MM.1S (cell line): Measurements from ENCODE around the gene ID2.

ENCODE experiments used
- DNase-seq: peaks from one replicate; pipeline ENCODE4 v3.0.0-alpha.2; 2015
- H2AFZ ChIP-seq: fragments of 300-600 bp; sonication (generic); 2 replicates; pipeline ENCODE4 v1.6.0; 2016; ENCODE audit warnings: antibody characterized with exemption, low read length
- H3F3A ChIP-seq: fragments of 300-600 bp; sonication (generic); 2 replicates; pipeline ENCODE4 v1.6.1; 2016; ENCODE audit warnings: mild to moderate bottlenecking, antibody characterized with exemption, low read length, moderate library complexity, mixed read lengths; ENCODE audit not compliant: insufficient read depth
- H3K27ac ChIP-seq: fragments of 300-600 bp; sonication (generic); 2 replicates; pipeline ENCODE4 v1.5.1; 2016; ENCODE audit warnings: mild to moderate bottlenecking, low read length
- H3K27me3 ChIP-seq: fragments of 300-600 bp; sonication (generic); replicated peaks from 2 replicates; pipeline ENCODE4 v1.6.0; 2016; ENCODE audit warnings: low read length; ENCODE audit not compliant: insufficient read depth
- H3K36me3 ChIP-seq: fragments of 300-600 bp; sonication (generic); replicated peaks from 2 replicates; pipeline ENCODE4 v1.6.1; 2016; ENCODE audit warnings: mild to moderate bottlenecking, low read length, mixed read lengths; ENCODE audit not compliant: insufficient read depth
- H3K4me1 ChIP-seq: fragments of 300-600 bp; sonication (generic); 2 replicates; pipeline ENCODE4 v1.6.1; 2016; ENCODE audit warnings: low read length, mixed read lengths
- H3K4me2 ChIP-seq: fragments of 300-600 bp; sonication (generic); 2 replicates; pipeline ENCODE4 v1.6.0; 2016; ENCODE audit warnings: low read depth, low read length
- H3K4me3 ChIP-seq: fragments of 300-600 bp; sonication (generic); 2 replicates; pipeline ENCODE4 v1.5.1; 2016; ENCODE audit warnings: low read length, mixed read lengths
- H3K79me2 ChIP-seq: fragments of 300-600 bp; sonication (generic); 2 replicates; pipeline ENCODE4 v1.6.1; 2016; ENCODE audit warnings: mixed run types, low read length, mixed read lengths
- H3K9ac ChIP-seq: fragments of 300-600 bp; sonication (generic); 2 replicates; pipeline ENCODE4 v1.6.1; 2016; ENCODE audit warnings: low read length, mixed read lengths
- H3K9me2 ChIP-seq: fragments of 300-600 bp; sonication (generic); replicated peaks from 2 replicates; pipeline ENCODE4 v1.6.1; 2016; ENCODE audit warnings: mild to moderate bottlenecking, low read length, mixed read lengths; ENCODE audit not compliant: insufficient read depth
- H3K9me3 ChIP-seq: fragments of 300-600 bp; sonication (generic); replicated peaks from 2 replicates; pipeline ENCODE4 v1.6.1; 2016; ENCODE audit warnings: mild to moderate bottlenecking, low read length, mixed read lengths; ENCODE audit not compliant: insufficient read depth
- H4K20me1 ChIP-seq: fragments of 300-600 bp; sonication (generic); 2 replicates; pipeline ENCODE4 v1.6.1; 2016; ENCODE audit warnings: mild to moderate bottlenecking, low read length, moderate library complexity, mixed read lengths; ENCODE audit not compliant: insufficient read depth
- EZH2 ChIP-seq: fragments of 300-600 bp; sonication (generic); optimal IDR thresholded peaks from 2 replicates; pipeline ENCODE3; 2017; ENCODE audit warnings: low read depth, mild to moderate bottlenecking, antibody characterized with exemption, low read length, mixed read lengths
- EZH2phosphoT487 ChIP-seq: fragments of 300-600 bp; sonication (generic); IDR thresholded peaks from 2 replicates; pipeline ENCODE4 v1.6.1; 2018; ENCODE audit warnings: antibody characterized with exemption, low read length
- TF ChIP-seq, protein P1 (sequence below): fragments of 300-600 bp; sonication (generic); IDR thresholded peaks from 2 replicates; pipeline ENCODE4 v1.5.1; 2016; ENCODE audit warnings: antibody characterized with exemption, low read length, mixed read lengths

The ID2 gene

DNA sequence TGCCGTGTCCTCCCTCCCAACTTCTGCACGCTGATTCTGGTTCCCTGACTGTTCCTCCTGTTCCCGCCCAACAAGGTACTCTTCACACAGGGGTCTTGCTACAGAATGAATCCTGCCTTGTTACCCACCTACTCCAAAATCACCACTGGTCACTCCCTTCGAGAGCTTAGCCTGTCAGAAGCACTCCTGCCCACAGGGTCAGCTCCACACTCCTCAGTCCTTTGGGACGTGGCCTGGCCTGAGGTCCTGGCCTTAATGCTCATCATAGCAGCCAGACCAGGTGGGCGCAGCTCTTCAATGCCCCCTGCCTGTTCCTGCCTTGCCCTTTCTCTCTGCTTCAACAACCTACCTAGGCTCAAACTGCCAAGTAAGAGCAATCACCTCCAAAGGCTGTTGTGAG, 27.8 kb upstream of the ID2 start:
- H3F3A ChIP-seq = no peaks in the 10 kb centered on the region
- no peaks in the 10 kb centered on the region for H3K27me3 ChIP-seq
- H3K79me2 ChIP-seq = no peaks in the 10 kb centered on the region
- TF ChIP-seq, protein P1, sequence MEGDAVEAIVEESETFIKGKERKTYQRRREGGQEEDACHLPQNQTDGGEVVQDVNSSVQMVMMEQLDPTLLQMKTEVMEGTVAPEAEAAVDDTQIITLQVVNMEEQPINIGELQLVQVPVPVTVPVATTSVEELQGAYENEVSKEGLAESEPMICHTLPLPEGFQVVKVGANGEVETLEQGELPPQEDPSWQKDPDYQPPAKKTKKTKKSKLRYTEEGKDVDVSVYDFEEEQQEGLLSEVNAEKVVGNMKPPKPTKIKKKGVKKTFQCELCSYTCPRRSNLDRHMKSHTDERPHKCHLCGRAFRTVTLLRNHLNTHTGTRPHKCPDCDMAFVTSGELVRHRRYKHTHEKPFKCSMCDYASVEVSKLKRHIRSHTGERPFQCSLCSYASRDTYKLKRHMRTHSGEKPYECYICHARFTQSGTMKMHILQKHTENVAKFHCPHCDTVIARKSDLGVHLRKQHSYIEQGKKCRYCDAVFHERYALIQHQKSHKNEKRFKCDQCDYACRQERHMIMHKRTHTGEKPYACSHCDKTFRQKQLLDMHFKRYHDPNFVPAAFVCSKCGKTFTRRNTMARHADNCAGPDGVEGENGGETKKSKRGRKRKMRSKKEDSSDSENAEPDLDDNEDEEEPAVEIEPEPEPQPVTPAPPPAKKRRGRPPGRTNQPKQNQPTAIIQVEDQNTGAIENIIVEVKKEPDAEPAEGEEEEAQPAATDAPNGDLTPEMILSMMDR = no peak
- TF ChIP-seq EZH2 (no peak), EZH2phosphoT487 (no peak)
- H4K20me1 ChIP-seq = no peaks in the 10 kb centered on the region
- DNase-seq = no peak
- H3K4me3 ChIP-seq = no peak overlapping the region
- no peak overlapping the region for H3K9ac ChIP-seq
- H3K9me2 ChIP-seq = no peaks in the 10 kb centered on the region
- H2AFZ ChIP-seq = no peak overlapping the region
- no peaks in the 10 kb centered on the region for H3K9me3 ChIP-seq
- no peak overlapping the region for H3K27ac ChIP-seq
- no peak overlapping the region for H3K4me2 ChIP-seq
- H3K36me3 ChIP-seq = no peaks in the 10 kb centered on the region
- H3K4me1 ChIP-seq = no peaks in the 10 kb centered on the region

DNA sequence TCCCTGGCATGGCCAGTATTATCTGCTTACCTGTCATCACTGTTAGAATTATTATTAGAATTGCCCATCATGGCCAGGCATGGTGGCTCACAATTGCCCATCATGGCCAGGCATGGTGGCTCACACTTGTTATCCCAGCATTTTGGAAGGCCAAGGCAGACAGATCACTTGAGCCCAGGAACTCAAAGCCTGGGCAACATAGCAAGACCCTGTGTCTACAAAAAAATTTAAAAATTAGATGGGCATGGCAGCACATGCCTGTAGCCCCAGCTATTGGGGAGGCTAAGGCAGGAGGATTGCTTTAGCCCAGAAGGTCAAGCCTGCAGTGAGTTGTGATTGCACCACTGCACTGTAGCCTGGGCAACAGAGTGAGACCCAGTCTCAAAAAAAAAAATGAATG, 27.4 kb upstream of the ID2 start:
- Histone ChIP-seq H3K36me3 (no peaks in the 10 kb centered on the region), H3F3A (no peaks in the 10 kb centered on the region), H3K27me3 (no peaks in the 10 kb centered on the region), H4K20me1 (no peaks in the 10 kb centered on the region), H3K4me3 (no peak overlapping the region), H3K4me1 (no peaks in the 10 kb centered on the region), H3K79me2 (no peaks in the 10 kb centered on the region), H3K4me2 (no peak overlapping the region), H3K27ac (no peak overlapping the region), H3K9ac (no peak overlapping the region), H2AFZ (no peak overlapping the region), H3K9me3 (no peaks in the 10 kb centered on the region), H3K9me2 (no peaks in the 10 kb centered on the region)
- DNase-seq = no peak
- TF ChIP-seq, protein P1 = no peak
- TF ChIP-seq EZH2phosphoT487 (no peak), EZH2 (no peak)

DNA sequence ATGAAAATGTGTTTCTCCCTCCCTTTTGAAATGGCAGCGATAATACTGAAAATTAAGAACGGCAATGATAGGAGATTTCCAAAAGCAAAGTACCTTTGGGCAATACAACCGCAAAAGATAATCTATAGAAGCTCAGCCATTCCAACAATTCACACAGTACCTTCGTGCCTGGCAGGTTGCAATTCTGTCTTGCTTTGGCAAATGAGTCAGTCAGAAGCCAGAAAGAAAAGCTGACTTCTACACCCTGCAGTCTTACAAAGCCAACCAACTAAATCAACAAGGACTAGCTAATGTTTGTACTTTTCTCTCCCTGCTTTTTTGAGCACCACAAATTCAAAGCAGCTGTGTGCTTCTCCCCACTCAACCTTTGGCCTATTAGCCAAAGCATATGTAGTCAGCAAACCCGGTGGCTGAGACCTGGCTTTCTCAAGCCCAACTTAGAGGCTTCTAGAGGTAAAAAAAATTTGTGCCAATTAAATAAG, 25.7 kb upstream of the ID2 start:
- H3K9me2 ChIP-seq = no peaks in the 10 kb centered on the region
- H3K4me1 ChIP-seq = no peaks in the 10 kb centered on the region
- H3K27ac ChIP-seq = no peak overlapping the region
- no peak overlapping the region for H3K9ac ChIP-seq
- no peaks in the 10 kb centered on the region for H3K27me3 ChIP-seq
- no peaks in the 10 kb centered on the region for H3K9me3 ChIP-seq
- no peak overlapping the region for H3K4me2 ChIP-seq
- no peaks in the 10 kb centered on the region for H3K36me3 ChIP-seq
- DNase-seq = no peak
- H3K4me3 ChIP-seq = no peak overlapping the region
- no peaks in the 10 kb centered on the region for H3K79me2 ChIP-seq
- no peaks in the 10 kb centered on the region for H4K20me1 ChIP-seq
- TF ChIP-seq EZH2 = no peak
- no peak for TF ChIP-seq EZH2phosphoT487
- TF ChIP-seq, protein P1 = no peak
- no peak overlapping the region for H2AFZ ChIP-seq
- no peaks in the 10 kb centered on the region for H3F3A ChIP-seq
